BLaER1 treated with 17β-estradiol and CSF1 and Interleukin-3, amounts not matched to agents 10 nM and 100 nM (cell line): ENCODE data around the gene FXYD4.
"Not testable (repeated sequence)": the region's sequence is repeated elsewhere in the genome, so short reads cannot be mapped to it uniquely, and the experiment has no call there.

Experiments used
- H3K27ac ChIP-seq, 11 experiments: shearing (Covaris generic); formaldehyde crosslinking; 2 replicates each; pipeline ENCODE4 v1.8.1; 2022
- H3K27me3 ChIP-seq, 11 experiments: shearing (Covaris generic); formaldehyde crosslinking; 2 replicates each; pipeline ENCODE4 v1.8.1; 2022
- H3K36me3 ChIP-seq, 11 experiments: shearing (Covaris generic); formaldehyde crosslinking; 2 replicates each; pipeline ENCODE4 v1.8.1; 2022
- H3K4me1 ChIP-seq, 10 experiments: shearing (Covaris generic); formaldehyde crosslinking; 2 replicates each; pipeline ENCODE4 v1.8.1; 2022
- H3K4me2 ChIP-seq, 11 experiments: shearing (Covaris generic); formaldehyde crosslinking; 2 replicates each; pipeline ENCODE4 v1.8.1; 2022
- H3K4me3 ChIP-seq, 10 experiments: shearing (Covaris generic); formaldehyde crosslinking; 2 replicates each; pipeline ENCODE4 v1.8.1; 2022
- H3K9ac ChIP-seq, 11 experiments: shearing (Covaris generic); formaldehyde crosslinking; 2 replicates each; pipeline ENCODE4 v1.8.1; 2022
- H3K9me3 ChIP-seq, 11 experiments: shearing (Covaris generic); formaldehyde crosslinking; replicated peaks in 1 of 11; 2 replicates each; pipeline ENCODE4 v1.8.1; 2022
- H4K20me1 ChIP-seq, 11 experiments: shearing (Covaris generic); formaldehyde crosslinking; 2 replicates each; pipeline ENCODE4 v1.8.1; 2022
- Cebpa-rat ChIP-seq, 11 experiments: shearing (Covaris generic); IDR thresholded peaks; 2 replicates each; pipeline ENCODE4 v1.8.1; 2022

Gene FXYD4

GRCh38 chr10:43333653-43334052 is 37.8 kb upstream of the FXYD4 start:
- H3K9me3 ChIP-seq: peaks cover 13 to 39% (median 14%) of the 10 kb centered on the region in 11 experiments
- H3K36me3 ChIP-seq: no peaks in the 10 kb centered on the region; a peak in 1 of 22 replicates
- no peak for TF ChIP-seq Cebpa-rat (IDR thresholded peaks at IDR 0.05)
- H3K4me3 ChIP-seq: no peak overlapping the region
- no peaks in the 10 kb centered on the region for H3K27me3 ChIP-seq
- peak overlapping the region in 2 of 11 experiments; percentile 58 to 66; a peak in 2 of 22 replicates for H3K4me2 ChIP-seq
- peaks cover 14 to 44% (median 26%) of the 10 kb centered on the region in 10 experiments for H3K4me1 ChIP-seq
- no peaks in the 10 kb centered on the region for H4K20me1 ChIP-seq
- H3K9ac ChIP-seq: no peak overlapping the region
- peak overlapping the region in 1 of 11 experiments; percentile 14; a peak in 1 of 22 replicates for H3K27ac ChIP-seq

- H3K27me3 ChIP-seq: no peaks in the 10 kb centered on the region
- TF ChIP-seq Cebpa-rat (IDR thresholded peaks at IDR 0.05): no peak
- H3K36me3 ChIP-seq: no peaks in the 10 kb centered on the region
- H3K4me1 ChIP-seq: peaks cover 14 to 41% (median 26%) of the 10 kb centered on the region in 10 experiments
- H3K9ac ChIP-seq: no peak overlapping the region
- H4K20me1 ChIP-seq: no peaks in the 10 kb centered on the region
- no peak overlapping the region for H3K27ac ChIP-seq
- H3K4me2 ChIP-seq: no peak overlapping the region
- peaks cover 0 to 19% (median 0%) of the 10 kb centered on the region in 11 experiments; a peak in 2 of 22 replicates for H3K9me3 ChIP-seq
- H3K4me3 ChIP-seq: no peak overlapping the region
Measured at GRCh38 chr10:43336061-43336460, 35.4 kb upstream of the FXYD4 start.

- no peaks in the 10 kb centered on the region for H3K27me3 ChIP-seq
- H3K4me3 ChIP-seq: no peak overlapping the region
- TF ChIP-seq Cebpa-rat (IDR thresholded peaks at IDR 0.05): no peak
- no peak overlapping the region for H3K27ac ChIP-seq
- H3K4me1 ChIP-seq: peaks cover 12 to 37% (median 23%) of the 10 kb centered on the region in 10 experiments
- no peaks in the 10 kb centered on the region for H4K20me1 ChIP-seq
- H3K9ac ChIP-seq: no peak overlapping the region
- H3K4me2 ChIP-seq: peak overlapping the region in 4 of 11 experiments; percentile 7 to 42 (median 28); a peak in 5 of 22 replicates
- H3K9me3 ChIP-seq: peaks cover 0 to 14% (median 0%) of the 10 kb centered on the region in 11 experiments; a peak in 2 of 22 replicates
- H3K36me3 ChIP-seq: no peaks in the 10 kb centered on the region
Measured at GRCh38 chr10:43336641-43337318, 34.7 kb upstream of the FXYD4 start.

GRCh38 chr10:43337536-43337935 is 33.9 kb upstream of the FXYD4 start:
- H3K27me3 ChIP-seq, H3K27ac ChIP-seq, H3K4me3 ChIP-seq, H3K36me3 ChIP-seq, H4K20me1 ChIP-seq, H3K9ac ChIP-seq: not testable (repeated sequence)
- peak overlapping the region in 1 of 11 experiments; percentile 25; a peak in 1 of 22 replicates for H3K4me2 ChIP-seq
- peaks cover 0 to 11% (median 0%) of the 10 kb centered on the region in 11 experiments; a peak in 2 of 22 replicates for H3K9me3 ChIP-seq
- peaks cover 4 to 29% (median 15%) of the 10 kb centered on the region in 10 experiments for H3K4me1 ChIP-seq

- Histone ChIP-seq H3K4me1 (peaks cover 0 to 23% (median 9%) of the 10 kb centered on the region in 10 experiments; a peak in 14 of 20 replicates), H4K20me1 (no peaks in the 10 kb centered on the region), H3K27me3 (no peaks in the 10 kb centered on the region), H3K9ac (no peak overlapping the region), H3K9me3 (peaks cover 0 to 6% (median 0%) of the 10 kb centered on the region in 11 experiments; a peak in 2 of 22 replicates), H3K4me3 (no peak overlapping the region), H3K27ac (no peak overlapping the region; a peak in 1 of 22 replicates), H3K4me2 (peak overlapping the region in 7 of 11 experiments; percentile 12 to 58 (median 32); a peak in 9 of 22 replicates), H3K36me3 (no peaks in the 10 kb centered on the region)
- TF ChIP-seq Cebpa-rat (IDR thresholded peaks at IDR 0.05): no peak
Measured at GRCh38 chr10:43338117-43338516, 33.3 kb upstream of the FXYD4 start.

GRCh38 chr10:43339136-43339535 is 32.3 kb upstream of the FXYD4 start:
- Histone ChIP-seq H3K9me3 (0 out of 22 replicates have a peak, but pooled peaks cover 0 to under 1% (median 0%) of the 10 kb centered on the region in 11 experiments), H4K20me1 (no peaks in the 10 kb centered on the region), H3K4me1 (peaks cover 0 to 22% (median 9%) of the 10 kb centered on the region in 10 experiments; a peak in 12 of 20 replicates), H3K9ac (no peak overlapping the region), H3K27me3 (no peaks in the 10 kb centered on the region), H3K4me3 (no peak overlapping the region), H3K27ac (no peak overlapping the region), H3K36me3 (no peaks in the 10 kb centered on the region), H3K4me2 (no peak overlapping the region)
- TF ChIP-seq Cebpa-rat (IDR thresholded peaks at IDR 0.05): no peak

- Histone ChIP-seq H3K4me1 (peaks cover 0 to 22% (median 9%) of the 10 kb centered on the region in 10 experiments; a peak in 12 of 20 replicates), H3K4me3 (no peak overlapping the region), H4K20me1 (no peaks in the 10 kb centered on the region), H3K27ac (no peak overlapping the region), H3K4me2 (no peak overlapping the region), H3K27me3 (no peaks in the 10 kb centered on the region), H3K36me3 (no peaks in the 10 kb centered on the region), H3K9me3 (no peaks in the 10 kb centered on the region), H3K9ac (no peak overlapping the region)
- no peak for TF ChIP-seq Cebpa-rat (IDR thresholded peaks at IDR 0.05)
Measured at GRCh38 chr10:43340101-43340500, 31.3 kb upstream of the FXYD4 start.

- no peaks in the 10 kb centered on the region for H3K27me3 ChIP-seq
- TF ChIP-seq Cebpa-rat (IDR thresholded peaks at IDR 0.05): no peak
- no peak overlapping the region for H3K9ac ChIP-seq
- H3K9me3 ChIP-seq: no peaks in the 10 kb centered on the region
- peaks cover 0 to 22% (median 9%) of the 10 kb centered on the region in 10 experiments; a peak in 12 of 20 replicates for H3K4me1 ChIP-seq
- H3K27ac ChIP-seq: no peak overlapping the region
- no peaks in the 10 kb centered on the region for H3K36me3 ChIP-seq
- no peak overlapping the region for H3K4me2 ChIP-seq
- no peaks in the 10 kb centered on the region for H4K20me1 ChIP-seq
- no peak overlapping the region for H3K4me3 ChIP-seq
Measured at GRCh38 chr10:43340619-43341018, 30.8 kb upstream of the FXYD4 start.

- no peak overlapping the region for H3K9ac ChIP-seq
- no peaks in the 10 kb centered on the region for H4K20me1 ChIP-seq
- TF ChIP-seq Cebpa-rat (IDR thresholded peaks at IDR 0.05): no peak
- no peak overlapping the region for H3K27ac ChIP-seq
- H3K4me1 ChIP-seq: peaks cover 0 to 22% (median 9%) of the 10 kb centered on the region in 10 experiments; a peak in 12 of 20 replicates
- H3K4me2 ChIP-seq: no peak overlapping the region
- H3K36me3 ChIP-seq: no peaks in the 10 kb centered on the region
- H3K27me3 ChIP-seq: no peaks in the 10 kb centered on the region
- no peak overlapping the region for H3K4me3 ChIP-seq
- no peaks in the 10 kb centered on the region for H3K9me3 ChIP-seq
Measured at GRCh38 chr10:43341450-43341849, 30.0 kb upstream of the FXYD4 start.
